AG20443 (cell line): ENCODE measurements around the gene ACR.
"Not testable (repeated sequence)": the region's sequence is repeated elsewhere in the genome, so short reads cannot be mapped to it uniquely, and the experiment has no call there.

Experiments
- DNase-seq: peaks from one replicate; pipeline ENCODE4 v3.0.0; 2012; ENCODE audit warnings: low spot score, mixed read lengths

ACR gene

DNA sequence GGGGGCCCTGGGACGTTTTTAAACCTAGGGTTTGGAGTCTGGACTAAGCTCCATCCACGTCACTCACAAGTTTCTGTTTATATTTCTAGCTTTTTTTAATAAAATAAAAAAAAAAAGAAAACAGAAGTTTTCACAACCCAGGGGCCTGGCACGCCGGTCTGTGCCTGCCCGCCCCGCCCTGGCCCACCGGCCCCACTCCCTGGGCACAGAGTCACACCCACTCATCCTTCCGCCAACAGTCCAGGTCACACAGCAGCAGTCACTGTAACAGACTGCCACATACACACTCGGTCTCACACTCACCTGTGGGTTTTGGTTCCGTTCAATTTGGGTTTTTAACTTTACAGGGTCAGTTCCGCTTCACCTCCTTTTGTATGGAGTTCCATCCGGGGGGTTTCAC lies 5.3 kb upstream of the ACR start:
- no peak for DNase-seq

DNA sequence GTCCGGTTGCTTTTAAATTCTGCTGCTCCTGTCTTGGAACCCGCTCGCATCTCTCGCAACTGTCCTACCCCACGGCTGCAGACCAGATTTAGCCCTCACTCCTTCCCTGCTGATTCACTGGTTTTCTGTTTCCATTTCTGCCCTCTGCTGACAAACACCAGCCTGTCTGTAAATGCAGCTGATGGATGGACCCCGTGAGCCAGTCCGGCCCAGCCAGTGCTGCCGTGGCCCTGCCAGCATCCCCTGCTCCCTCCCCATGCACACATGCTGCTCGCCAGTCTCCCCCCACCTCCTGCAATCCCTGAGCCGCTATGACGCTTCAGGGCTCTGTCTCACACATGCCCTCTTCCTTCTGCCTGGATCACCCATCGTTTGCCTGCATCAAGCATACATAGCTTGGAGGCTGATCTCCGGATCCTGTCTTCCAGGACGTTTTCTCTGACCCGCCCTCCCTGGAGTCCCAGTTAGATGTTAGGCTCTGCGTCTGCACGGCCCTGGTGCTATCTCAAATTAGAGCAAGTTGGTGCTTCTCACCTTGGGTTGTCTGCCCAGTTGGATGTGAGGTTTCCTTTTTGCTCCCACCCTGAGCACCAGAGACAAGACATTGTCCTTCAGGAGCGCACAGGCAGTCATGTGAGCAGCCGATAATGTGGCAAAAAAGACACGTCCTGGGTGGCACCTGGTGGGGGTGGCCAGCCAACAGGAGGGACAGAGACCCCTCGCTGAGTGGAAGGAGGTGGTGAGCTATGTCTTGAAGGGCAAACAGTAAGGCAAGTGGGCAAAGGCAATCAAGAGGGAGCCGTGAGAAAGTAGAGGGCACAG lies 4.3 kb upstream of the ACR start:
- DNase-seq: peak; percentile 78

DNA sequence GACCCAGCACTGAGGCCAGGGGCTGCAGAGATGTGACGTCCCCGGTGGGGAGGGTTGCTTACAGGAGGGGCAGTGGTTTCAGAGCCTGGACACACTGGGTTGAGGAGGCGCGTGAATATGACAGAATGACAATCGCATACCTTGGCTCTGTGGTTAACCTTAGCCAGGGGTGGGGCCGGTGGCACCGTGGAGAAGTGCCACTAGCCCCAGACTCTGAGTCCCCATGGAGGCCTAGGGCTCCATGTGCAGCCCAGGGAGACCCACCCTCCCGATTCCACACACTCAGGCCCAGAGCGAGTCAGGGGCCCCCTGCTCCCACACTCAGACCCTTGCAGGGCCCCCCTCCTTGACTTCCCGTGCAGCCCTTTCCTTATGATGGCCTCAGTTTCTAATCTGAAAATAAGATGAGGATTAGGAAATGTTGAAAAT lies 3.6 kb upstream of the ACR start:
- DNase-seq: no peak

DNA sequence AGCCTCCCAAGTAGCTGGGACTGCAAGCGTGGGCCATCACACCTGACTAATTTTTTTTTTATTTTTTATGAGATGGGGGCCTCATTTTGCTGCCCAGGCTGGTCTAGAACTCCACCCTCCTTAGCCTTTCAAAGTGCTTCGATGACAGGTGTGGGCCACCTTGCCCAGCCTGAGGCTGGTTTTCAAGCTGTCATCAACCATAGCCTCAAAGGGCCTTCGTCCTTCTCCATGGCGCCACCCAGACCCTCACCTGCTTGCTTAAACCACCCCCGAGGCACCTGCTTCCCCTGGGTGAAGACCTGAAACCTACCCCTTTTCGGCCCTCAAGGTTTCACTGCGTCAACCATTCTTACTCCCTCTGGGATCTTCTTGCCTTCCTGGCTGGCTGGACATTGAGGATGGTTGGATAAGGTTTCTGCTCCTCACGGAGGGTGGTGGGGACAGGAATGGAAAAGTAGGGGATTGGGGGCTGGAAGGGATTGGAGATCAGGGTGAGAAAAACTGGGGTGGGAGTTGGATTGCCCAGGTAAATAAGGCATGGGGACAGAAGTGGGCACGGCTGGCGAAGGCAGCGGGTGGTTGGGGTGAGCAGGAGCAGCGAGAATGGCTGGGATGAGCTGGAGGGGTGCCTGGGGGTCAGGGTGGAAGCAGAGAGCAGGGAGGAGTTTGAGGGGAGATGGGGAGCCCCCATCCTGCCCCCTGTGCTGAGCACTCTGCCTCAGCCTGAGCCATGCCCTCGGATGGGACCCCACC lies 2.8 kb upstream of the ACR start:
- no peak for DNase-seq

DNA sequence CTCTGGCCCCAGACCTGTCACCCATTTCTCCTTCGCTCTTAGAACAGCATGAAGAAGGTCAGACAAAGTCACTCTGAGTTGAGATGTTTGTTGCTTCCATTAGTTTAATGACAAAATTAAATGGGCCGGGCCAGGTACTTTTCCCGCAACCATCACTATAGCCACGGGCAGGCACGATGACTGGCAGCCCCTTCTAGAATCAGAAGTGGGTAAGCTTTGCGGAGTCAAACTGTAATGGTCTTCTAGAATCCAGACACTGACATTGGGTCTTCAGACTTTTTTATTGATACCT lies 2.3 kb upstream of the ACR start:
- DNase-seq: no peak

DNA sequence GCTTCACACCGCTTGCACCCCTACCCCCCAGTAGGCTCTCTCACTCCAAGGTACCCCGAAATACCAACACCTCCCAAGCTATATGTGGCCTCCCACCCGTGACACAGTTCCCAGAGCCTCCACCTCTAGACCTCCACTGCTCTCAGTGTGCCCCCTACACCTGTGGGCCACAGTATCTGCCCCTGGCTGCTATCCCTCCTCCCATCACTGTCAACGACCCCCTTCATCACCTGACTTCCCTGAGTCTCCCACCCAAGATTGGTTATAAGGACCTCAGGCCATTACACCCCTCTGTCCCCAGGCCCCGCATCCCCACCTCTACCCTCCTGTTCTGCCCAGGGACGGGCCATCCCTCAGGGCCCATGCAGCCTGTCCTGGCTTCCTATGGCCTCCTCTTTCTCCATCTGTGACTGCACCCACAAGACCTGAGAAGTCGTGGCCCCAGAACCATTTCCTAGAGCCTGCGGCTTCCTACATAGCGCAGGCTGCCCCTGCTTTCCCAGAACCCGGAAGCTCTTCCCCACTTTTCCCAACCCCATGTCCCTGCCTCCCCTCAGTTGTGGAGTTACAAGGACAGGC lies 734 bp downstream of the ACR start:
- DNase-seq: no peak

DNA sequence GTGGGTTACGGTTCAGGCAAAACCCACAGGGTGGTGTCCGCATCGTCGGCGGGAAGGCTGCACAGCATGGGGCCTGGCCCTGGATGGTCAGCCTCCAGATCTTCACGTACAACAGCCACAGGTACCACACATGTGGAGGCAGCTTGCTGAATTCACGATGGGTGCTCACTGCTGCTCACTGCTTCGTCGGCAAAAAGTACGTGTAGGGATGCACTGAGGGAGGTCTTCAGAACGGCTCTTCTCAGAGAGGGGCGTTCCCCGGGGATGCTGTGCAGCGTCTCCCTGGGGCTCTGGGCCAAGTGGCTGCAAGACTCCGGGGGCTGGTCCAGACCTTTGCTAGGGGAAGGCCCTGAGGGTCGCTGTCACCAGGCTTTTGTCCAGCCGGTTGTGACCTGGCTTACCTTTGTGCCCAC lies 1.3 kb downstream of the ACR start:
- DNase-seq: no peak

DNA sequence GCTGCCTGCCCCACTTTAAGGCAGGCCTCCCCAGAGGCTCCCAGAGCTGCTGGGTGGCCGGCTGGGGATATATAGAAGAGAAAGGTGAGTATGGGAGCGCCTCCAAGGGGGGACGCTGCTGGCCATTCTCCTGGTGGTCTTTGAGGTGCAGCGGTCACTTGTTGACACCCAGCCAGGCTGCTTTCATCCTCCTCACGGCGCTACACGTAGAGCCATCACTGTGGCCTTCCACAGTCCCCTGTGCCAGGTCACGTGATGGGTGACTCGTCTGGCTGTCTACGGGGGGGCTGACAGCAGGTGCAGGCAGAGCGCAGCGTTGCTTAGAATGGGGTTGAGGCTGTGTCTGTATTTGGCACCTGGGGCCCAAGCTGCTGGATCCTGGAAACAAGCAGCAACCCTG lies 1.9 kb downstream of the ACR start:
- DNase-seq: no peak

DNA sequence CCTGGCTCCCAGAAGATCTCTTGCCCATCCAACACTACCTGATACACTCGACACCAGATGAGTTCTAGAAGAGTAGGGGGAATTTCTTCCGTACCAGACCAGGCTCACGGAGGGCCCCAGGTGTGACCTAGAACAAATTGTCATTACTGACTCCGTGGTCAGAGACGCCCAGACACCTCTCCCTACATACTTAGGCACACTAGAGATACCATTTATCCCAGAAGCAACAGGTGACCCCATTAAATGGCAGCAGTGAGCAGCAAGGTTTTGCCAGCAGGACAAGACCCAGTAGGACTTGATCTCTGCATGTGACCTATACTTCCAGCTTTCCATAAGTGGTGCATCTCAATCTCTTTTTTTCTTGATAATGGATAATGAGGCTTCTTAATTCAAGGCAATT lies 2.7 kb downstream of the ACR start:
- DNase-seq: not testable (repeated sequence)

DNA sequence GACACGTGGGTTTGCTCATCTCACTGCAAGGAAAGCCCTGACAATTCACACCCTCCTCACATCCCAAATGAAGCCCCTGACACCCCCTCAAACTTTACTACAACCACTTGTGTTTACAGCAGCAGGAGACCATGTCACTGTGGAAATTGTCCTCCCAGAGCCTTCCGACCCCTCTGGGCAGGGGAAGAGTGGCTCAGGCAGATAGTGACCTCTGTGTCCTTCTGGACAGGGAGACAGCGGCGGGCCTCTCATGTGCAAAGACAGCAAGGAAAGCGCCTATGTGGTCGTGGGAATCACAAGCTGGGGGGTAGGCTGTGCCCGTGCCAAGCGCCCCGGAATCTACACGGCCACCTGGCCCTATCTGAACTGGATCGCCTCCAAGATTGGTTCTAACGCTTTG lies 6.4 kb downstream of the ACR start:
- DNase-seq: not testable (repeated sequence)

DNA sequence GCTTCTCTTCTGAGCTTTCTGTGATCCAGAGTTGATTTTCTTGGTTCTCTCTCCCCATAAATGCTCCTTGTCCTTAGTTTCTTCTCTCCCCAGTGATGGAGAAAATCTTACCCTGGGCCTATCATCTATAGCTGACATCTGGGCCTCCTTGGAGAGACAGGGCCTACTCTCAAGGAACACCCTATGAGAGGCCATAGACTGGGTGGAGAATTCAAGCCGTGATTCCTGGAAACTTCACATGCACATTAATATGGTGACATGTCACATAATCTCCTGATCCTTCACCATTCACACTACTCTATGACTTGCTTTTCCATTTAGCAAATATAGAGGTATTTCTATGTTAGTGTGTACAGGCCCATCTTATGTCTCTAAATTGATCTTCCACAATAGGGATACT lies 9.5 kb downstream of the ACR start:
- DNase-seq: not testable (repeated sequence)

DNA sequence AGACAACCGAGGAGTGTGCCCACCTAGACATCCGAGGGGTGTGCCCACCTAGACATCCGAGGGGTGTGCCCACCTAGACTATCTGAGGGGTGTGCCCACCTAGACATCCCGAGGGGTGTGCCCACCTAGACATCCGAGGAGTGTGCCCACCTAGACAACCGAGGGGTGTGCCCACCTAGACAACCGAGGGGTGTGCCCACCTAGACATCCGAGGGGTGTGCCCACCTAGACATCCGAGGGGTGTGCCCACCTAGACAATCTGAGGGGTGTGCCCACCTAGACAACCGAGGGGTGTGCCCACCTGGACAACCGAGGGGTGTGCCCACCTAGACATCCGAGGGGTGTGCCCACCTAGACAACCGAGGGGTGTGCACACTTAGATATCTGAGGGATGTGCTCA lies 10.6 kb downstream of the ACR start:
- not testable (repeated sequence) for DNase-seq

DNA sequence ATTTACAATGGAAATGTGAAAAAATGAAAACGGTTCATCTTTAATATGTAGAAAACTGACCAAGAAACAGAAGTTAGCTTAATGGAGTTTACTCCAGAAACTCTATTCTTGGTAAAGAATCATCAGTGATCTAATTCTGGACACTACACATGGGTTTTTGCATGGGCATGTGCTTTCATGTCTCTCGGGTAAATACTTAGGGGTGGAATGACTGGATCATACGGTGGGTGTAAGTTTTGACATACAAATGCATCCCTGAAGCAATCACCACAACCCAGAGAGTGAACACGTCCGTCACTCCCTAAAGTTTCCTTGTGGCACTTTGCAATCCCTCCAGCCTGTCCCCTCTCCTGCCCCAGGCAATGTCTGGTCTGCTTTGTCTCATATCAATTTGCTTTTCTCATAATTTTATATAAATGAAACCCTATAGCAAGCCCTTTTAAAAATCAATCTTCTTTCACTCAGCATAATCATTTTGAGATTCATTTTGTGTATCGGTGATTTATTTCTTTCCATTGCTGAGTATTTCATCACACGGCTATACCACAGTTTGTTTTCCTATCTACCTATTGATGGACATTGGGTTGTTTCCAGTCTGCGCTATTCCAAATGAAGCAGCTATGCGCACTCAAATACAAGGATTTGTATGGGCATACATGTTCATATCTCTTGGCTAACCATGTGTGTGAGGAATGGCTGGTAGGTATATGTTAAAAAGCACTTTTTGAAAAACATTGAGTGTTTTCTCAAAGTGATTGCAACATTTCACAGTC lies 11.5 kb downstream of the ACR start:
- DNase-seq: not testable (repeated sequence)

DNA sequence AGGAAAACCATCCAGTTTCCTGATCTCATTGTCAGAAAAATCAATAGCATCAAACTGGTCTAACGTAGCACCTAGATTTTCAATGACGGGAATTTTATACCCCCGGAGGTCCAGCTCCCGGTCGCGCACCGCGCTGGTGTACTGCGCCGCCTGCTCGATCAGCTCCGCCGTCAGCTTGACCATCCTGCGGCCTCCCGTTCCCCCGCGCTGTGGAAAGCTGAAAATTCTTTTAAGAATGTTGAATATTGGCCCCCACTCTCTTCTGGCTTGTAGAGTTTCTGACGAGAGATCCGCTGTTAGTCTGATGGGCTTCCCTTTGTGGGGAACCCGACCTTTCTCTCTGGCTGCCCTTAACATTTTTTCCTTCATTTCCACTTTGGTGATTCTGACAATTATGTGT lies 17.2 kb downstream of the ACR start:
- DNase-seq: not testable (repeated sequence)

DNA sequence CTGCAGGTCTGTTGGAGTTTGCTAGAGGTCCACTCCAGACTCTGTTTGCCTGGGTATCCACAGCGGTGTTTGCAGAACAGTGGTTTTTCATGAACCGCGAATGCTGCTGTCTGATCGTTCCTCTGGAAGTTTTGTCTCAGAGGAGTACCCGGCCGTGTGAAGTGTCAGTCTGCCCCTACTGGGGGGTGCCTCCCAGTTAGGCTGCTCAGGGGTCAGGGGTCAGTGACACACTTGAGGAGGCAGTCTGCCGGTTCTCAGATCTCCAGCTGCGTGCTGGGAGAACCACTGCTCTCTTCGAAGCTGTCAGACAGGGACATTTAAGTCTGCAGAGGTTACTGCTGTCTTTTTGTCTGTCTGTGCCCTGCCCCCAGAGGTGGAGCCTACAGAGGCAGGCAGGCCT lies 18.4 kb downstream of the ACR start:
- not testable (repeated sequence) for DNase-seq

DNA sequence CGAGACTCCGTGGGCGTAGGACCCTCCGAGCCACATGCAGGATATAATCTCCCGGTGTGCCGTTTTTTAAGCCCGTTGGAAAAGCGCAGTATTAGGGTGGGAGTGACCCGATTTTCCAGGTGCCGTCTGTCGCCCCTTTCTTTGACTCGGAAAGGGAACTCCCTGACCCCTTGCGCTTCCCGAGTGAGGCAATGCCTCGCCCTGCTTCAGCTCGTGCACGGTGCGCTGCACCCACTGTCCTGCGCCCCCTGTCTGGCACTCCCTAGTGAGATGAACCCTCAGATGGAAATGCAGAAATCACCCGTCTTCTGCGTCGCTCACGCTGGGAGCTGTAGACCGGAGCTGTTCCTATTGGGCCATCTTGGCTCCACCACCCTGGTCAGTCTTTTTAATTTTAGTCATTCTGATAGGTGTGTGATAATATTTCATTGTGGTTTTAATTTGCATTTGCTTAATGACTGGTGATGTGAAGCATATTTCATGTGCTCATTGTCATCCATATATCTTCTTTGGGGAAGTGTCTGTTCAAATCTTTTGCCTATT lies 19.0 kb downstream of the ACR start:
- not testable (repeated sequence) for DNase-seq

DNA sequence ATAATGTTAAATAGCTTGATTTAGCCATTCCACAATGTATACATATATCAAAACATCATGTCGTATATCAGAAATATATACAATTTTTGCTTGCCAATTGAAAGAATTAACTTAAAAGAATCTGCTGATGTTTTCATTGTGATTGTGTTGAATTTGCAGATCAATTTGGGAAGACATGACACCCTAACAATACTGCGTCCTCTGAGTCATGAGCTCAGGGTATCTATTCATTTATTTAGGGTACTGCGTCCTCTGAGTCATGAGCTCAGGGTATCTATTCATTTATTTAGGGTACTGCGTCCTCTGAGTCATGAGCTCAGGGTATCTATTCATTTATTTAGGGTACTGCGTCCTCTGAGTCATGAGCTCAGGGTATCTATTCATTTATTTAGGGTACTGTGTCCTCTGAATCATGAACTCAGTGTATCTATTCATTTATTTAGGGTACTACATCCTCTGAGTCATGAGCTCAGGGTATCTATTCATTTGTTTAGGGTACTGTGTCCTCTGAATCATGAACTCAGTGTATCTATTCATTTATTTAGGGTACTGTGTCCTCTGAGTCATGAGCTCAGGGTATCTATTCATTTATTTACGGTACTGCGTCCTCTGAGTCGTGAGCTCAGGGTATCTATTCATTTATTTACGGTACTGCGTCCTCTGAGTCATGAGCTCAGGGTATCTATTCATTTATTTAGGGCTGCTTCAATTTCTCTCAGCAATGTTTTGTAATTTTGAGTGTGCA lies 21.8 kb downstream of the ACR start:
- DNase-seq: not testable (repeated sequence)

DNA sequence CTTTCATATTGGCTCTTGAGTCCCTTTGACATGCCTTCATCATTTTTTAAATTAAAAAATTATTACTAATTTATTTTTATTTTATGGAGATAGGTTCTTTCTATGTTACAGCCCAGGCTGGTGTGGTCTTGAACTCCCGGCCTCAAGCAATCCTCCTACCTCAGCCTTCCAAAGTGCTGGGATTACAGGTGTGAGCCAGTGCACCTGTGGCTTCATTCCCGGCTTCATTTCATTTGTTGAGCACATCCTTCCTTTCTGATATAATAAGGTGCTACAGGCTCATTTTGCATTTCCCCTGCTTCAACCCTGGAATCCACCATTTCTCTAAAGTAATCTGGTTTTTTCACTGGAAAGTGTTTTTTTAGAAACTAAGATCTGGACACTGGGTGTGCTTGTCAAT lies 23.8 kb downstream of the ACR start:
- DNase-seq: not testable (repeated sequence)

DNA sequence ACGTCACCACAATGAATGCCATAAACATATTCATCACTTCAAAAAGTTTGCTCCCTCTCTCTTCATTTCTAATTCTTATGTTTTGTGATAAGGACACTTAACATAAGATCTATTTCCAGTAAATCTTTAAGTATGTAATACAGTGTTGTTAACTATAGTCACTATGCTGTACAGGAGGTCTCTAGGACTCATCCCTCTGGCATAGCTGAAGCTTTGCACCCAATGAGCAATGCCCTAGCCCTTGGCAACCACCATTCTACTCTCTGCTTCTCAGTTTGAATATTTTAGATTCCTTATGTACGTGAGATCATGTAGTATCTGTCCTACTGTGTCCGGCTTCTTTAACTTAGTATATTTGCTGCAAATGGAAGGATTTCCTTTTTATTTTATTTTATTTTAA lies 26.3 kb downstream of the ACR start:
- peak; percentile 2 for DNase-seq

DNA sequence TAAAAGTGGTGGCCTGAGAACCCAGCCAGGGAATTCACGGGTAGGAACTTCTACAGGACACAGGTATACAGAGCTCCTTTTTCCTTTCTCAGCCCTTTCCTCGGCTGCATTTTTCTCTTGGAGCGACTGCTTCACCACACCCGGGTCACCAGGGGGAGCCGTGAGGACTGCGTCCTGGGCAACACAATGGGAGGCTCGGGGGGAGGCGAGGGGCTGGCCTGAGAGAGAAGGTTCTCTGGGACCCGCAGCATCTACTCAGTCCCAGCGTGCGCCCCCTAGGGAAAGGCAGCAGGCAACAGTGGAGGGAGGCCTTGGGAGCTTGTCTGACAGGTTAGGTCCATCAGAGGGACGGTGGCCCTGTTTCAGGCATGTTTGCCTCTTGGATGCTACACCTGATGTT lies 37.1 kb downstream of the ACR start:
- DNase-seq: peak; percentile 37

DNA sequence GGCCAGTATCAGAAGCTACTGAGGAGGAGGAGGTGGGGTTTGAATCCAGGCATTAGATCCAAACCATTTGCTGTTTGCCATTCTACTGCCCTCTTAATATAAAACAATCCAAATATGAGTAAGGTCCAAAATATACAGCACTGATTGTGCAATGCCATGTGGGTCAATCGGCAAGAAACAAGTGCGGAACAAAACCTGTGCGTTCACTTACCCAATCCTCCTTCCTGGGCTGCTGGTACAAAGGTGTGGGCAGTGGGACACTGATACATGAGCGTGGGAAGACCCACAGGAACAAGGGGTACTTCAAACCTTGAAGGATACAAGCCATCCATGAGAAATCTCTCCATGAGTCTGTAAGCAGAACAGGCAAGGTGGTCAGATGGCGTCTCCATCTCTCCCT lies 39.6 kb downstream of the ACR start:
- not testable (repeated sequence) for DNase-seq
